SKM-1 treated with dmso at 0.1 percent for 144 hours (cell line): ENCODE measurements around the gene PRMT1.

ENCODE experiments used
- DNase-seq: peaks from one replicate; lab custom pipeline; 2025; ENCODE audit not compliant: unreplicated experiment; lab: John Stamatoyannopoulos, UW

The PRMT1 gene

DNA sequence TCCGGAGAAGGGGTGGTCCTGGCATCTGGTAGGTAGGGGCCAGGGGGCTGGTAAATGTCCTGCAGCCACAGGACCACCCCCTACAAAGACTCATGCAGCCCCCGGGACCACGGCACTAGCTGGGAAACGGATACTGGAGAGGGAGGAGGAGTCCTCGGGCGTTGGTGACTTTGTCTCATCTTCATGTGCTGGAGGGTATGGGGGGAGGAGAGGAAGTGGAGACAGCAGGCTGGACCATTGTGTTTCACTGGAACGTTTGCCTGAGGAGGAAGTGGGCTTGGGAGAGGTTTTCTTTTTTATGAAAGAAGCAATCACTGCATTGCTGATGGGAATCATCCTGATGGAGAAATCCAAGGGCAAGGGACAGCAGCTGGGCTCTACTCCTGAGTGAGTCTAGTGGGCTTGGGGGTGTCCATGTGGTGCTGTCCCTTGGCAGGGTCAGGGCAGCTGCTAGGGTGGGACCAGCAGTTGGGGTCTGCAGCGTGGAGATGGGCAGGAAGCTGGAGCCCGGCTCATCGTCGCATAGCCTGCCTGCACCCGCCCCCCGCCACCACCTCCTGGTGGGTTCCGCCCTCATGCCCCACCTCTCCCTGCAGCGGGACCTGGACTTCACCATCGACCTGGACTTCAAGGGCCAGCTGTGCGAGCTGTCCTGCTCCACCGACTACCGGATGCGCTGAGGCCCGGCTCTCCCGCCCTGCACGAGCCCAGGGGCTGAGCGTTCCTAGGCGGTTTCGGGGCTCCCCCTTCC is 10.7 kb downstream of the PRMT1 start:
- no peak for DNase-seq

DNA sequence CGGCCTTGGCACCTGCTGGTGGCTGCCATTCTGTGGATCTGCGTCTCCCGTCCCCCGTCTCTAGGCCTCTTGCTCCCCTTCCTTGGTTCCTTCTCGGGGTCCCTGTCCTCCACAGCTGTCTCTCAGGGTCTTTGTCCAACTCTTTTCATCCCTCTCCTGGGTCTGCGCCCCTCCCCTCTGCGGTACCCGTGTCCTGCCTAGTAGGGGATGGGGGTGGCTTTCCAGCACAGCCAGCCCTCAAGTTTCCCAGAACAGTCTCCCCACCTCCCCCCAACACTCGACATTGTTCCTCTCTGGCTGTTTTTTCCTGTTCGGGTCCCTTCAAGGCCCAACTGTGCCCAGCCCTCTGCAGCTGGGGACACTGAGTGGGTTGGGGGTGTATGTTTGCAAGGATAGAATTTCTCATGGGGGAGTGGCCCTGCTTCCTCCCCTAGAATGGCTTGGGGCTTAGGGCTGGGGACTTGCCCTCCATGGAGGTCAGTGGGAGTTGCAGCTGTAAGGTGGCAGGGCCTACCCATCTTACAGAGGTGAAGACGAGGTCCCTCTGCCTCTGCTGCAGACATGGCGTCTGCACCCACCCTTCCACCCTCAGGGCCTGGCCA is 11.6 kb downstream of the PRMT1 start:
- DNase-seq, result no peak

DNA sequence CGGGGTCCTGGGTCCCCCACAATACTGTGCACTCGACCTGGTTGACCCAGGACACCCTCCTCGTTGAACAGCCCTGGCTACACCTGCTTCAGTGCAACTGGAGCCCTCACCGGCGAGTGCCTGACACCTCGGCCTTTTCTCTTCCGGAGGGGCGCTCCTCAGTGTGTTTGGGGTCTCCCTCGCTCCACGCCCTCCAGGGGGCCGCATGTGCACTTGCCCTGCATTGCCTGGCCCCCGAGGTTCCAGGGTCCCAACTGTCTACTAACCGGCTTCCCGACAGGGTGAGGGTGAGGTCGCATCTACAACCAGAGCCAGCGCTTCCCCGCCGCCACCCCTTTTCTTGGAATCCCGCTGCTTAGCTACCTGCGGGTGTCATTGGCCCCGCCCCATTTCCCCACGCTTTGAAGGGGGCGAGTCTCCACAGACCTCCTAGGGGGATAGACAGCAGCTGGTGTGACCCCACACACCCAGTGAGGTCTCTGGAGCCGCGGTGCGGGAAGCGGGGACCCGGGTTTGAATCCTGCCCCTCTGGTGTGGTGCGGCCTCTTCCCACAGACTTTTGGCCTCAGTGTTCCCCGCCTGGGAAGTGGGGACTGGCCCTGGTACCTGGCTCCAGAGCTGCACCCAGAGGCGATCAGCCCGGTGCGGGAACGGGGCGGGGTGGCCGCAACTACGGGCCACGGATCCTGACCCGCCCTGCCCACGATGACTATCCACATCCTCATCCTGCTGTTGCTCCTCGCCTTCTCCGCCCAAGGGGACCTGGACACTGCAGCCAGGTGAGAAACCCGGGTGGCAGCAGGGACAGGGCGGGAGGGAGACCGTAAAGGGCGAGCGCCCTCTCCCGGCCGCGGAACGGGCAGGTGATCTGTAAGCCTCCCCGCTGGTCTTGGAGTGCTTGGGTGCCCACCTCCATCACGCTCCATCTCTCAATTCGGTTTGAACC is 12.3 kb downstream of the PRMT1 start, which contains the start of gene ADM5:
Gene ADM5, plus strand, starts transcription at position 462 of the 946 bp plus-strand sequence. Its CDS starts 244 bp downstream, at position 706.
- DNase-seq, result no peak

DNA sequence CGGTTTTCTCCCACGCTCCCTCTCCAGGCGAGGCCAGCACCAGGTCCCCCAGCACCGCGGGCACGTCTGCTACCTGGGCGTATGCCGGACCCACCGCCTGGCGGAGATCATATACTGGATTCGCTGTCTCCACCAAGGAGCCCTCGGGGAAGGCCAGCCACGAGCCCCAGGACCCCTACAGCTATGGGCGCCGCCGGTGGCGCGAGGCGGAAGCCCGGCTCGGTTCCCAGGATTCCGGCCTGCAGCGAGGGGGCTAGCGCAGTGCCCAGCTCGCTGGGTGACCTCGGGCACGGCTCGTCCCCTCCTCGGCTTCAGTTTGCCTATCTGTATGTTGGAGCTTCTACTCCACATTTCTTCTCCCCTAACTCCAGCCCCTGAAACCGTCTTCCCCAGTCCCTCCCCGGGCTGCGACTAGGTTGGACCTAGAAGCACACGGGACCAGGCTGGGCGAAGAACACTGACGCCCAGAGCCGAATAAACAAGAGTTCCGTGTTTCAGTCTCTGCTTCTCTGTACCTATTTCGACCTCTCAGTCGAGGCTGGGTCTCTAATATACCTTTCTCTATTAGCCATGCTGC is 13.1 kb downstream of the PRMT1 start:
- DNase-seq, result no peak

DNA sequence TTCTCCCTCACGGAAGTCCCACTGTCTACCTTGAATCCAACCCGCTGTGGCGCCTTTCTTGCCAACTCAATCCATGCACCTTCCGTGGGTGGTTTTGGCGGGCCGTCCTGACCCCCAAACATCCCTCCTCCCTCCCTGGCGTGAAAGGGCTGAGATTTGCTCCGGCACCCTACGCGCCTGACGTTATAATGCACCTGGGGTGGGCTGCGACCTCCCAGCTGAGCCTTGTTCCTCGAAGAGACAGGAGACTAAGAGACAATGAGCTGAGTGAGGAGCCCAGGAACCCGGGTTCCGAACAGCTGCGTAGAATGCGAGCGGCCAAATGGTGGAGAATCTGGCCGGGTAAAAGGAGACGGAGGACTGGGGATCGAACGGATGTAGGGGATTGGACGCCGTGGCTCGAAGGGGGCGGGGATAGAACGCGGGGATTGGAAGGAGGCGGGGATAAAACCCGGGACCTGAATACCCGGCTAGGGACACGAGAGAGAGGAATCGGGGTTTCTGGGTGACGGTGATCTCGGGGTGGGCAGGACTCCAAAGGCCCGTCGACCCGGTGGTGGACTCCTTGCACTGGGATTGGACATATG is 13.7 kb downstream of the PRMT1 start, which contains the start of gene CPT1C:
Gene CPT1C, plus strand, starts transcription at position 461 of the 587 bp plus-strand sequence. CDS start 1,137 bp downstream, outside the sequence.
- no peak for DNase-seq

DNA sequence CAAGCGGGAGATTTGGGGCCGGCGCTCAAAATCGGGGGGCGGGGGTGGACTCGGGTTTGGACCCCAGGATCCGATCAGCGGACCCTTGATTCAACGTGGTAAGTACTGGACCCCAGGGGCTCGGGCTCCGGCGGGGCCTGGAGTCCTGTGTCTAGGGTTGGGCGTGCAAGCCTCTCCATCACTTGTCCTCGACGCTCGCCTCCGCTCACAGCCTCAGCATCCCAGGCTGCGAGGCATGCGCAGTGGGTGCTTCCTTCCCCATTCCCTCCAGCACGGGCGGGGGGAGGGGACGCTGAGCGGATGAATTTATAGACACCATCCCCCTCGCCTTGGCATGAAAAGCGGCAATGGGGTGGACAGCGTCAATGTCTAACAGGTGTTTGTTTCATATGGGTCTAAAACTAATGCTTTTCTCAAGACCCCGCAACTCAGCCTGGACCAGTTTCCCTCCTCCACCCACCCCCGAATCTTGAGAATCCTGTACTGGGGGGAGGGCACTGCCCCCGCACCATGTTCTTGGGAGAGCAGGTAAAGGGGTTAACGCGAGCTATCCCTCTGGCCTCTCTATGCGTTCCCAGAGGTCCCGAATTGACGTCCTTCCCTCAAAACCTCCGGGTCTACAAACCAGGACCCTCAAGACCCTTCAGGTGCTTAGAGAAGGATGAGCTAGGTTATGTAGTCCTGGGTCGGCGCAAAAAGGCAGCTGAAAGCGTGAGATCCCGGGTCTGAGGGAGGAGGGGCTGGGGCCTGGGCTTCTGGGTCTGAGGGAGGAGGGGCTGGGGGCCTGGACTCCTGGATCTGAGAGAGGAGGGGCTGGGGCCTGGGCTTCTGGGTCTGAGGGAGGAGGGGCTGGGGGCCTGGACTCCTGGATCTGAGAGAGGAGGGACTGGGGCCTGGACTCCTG is 14.4 kb downstream of the PRMT1 start:
- no peak for DNase-seq

DNA sequence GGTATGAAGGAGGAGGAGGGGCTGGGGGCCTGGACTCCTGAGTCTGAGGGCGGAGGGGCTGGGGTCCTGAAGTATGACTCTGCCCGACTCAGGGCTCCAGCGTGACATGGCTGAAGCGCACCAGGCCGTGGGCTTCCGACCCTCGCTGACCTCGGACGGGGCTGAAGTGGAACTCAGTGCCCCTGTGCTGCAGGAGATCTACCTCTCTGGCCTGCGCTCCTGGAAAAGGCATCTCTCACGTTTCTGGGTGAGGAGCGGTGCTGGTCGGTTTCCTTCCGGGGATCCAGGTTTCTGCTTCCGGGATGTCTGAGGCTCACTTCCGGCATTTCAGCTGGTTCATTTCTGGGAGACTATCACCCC is 15.1 kb downstream of the PRMT1 start:
- DNase-seq, result no peak

DNA sequence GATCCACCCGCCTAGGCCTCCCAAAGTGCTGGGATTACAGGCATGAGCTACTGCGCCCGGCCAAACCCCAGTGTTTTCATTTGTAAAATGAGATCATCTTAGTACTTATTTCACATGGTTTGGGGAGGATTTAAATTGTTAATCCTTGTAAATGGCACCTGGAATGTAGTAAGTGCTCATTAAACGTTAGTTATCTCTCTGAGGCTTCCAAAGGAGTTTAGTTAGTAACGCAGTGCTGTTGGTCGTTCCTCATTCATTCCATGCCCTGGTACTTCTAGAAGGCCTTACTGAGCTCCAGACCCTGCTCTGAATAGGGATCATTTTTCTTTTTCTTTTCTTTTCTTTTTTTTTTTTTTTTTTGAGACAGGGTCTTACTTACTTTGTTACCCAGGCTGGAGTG is 19.0 kb downstream of the PRMT1 start:
- no peak for DNase-seq

DNA sequence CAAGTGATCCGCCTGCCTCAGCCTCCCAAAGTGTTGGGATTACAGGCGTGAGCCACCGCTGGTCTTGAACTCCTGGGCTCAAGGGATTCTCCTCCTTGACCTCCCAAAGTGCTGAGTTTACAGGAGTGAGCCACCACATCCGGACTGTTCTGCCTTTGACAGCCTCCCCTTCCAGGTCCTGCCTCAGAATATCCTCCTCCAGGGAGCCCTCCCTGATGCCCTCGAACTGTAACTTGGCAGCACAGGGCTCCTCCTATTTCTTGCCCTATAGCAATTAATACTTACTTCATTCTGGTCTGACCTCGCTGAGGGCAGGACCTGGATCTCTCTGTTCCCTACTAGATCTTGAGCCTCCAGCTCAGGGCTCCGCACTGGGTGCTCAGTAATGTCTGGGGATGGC is 19.8 kb downstream of the PRMT1 start:
- no peak for DNase-seq

DNA sequence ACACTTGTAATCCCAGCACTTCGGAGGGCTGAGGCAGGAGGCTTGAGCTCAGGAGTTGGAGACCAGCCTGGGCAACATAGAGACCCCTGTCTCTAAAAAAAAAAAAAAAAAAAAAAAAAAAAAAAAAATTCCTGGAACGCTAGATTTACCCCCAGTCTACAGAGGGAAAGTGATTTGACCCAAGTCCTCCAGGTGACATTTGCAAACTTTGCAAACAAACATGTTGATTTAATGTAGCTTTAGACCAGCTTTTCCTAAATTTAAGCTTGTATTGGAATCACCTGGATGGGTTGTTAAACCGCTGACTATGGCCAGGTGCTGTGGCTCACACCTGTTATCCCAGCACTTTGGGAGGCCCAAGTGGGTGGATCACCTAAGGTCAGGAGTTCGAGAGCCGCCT is 22.3 kb downstream of the PRMT1 start:
- DNase-seq, result no peak

DNA sequence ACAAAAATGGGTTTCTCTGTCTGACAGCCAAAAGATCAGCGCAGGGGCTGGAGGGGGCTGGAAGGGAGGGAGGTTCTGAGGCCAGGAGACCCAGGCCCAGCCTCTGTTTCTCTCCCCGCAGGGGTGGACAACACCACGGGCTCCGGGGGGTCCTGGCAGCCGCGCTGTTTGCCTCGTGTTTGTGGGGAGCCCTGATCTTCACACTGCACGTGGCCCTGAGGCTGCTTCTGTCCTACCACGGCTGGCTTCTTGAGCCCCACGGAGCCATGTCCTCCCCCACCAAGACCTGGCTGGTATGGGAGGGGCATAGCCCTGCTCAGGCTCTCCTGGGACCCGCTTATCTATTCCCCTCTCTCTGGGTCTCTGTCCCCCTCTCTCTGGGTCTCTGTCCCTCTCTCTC is 23.5 kb downstream of the PRMT1 start:
- DNase-seq, result no peak

DNA sequence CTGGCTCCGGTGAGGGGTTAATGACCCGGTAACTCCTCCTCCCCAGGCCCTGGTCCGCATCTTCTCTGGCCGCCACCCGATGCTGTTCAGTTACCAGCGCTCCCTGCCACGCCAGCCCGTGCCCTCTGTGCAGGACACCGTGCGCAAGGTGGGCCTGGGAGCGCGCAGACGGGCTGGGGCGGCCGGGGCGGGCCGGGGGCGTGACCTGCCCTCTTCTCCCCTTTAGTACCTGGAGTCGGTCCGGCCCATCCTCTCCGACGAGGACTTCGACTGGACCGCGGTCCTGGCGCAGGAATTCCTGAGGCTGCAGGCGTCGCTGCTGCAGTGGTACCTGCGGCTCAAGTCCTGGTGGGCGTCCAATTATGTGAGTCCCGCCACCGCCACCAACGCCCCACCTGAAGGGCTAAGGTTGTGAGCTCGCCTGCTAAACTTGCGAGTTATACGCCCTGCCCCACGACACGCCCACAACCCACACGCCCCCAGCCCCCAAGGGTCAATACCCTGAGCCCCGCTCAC is 24.3 kb downstream of the PRMT1 start:
- DNase-seq, result no peak

DNA sequence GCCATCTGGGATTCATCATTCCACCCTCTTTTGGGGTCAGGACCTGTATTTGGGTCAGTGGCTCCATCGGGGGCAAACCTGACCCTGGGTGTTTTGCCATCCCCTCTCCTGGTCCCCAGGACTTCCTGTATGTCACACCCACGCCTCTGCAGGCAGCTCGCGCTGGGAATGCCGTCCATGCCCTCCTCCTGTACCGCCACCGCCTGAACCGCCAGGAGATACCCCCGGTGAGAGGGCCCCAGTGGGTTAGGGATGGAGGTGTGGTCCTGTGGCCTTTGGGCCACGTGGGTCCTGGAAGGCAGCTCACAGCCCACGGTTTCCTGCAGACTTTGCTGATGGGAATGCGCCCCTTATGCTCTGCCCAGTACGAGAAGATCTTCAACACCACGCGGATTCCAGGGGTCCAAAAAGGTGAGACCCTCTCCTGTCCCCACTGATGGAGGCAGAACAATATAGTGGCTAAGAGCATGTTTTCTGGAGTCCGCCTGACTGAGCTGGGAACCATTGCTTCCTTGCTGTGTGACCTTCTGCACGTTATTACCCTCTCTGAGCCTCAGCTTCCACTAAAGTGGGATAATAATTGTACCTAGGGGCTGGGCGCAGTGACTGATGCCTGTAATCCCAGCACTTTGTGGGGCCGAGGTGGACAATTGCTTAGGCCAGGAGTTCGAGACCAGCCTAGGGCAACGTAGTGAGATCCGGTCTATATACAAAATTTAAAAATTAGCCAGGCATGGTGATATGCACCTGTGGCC is 28.0 kb downstream of the PRMT1 start:
- DNase-seq, result no peak

DNA sequence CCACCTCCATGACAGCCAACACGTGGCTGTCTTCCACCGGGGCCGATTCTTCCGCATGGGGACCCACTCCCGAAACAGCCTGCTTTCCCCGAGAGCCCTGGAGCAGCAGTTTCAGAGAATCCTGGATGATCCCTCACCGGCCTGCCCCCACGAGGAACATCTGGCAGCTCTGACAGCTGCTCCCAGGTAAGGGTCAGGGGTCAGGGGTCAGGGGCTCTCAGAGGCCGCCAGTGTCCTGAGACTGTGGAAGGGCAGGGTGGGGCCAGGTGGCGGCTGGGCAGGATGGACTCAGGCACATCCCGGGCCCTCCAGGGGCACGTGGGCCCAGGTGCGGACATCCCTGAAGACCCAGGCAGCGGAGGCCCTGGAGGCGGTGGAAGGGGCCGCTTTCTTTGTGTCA is 28.8 kb downstream of the PRMT1 start:
- no peak for DNase-seq

DNA sequence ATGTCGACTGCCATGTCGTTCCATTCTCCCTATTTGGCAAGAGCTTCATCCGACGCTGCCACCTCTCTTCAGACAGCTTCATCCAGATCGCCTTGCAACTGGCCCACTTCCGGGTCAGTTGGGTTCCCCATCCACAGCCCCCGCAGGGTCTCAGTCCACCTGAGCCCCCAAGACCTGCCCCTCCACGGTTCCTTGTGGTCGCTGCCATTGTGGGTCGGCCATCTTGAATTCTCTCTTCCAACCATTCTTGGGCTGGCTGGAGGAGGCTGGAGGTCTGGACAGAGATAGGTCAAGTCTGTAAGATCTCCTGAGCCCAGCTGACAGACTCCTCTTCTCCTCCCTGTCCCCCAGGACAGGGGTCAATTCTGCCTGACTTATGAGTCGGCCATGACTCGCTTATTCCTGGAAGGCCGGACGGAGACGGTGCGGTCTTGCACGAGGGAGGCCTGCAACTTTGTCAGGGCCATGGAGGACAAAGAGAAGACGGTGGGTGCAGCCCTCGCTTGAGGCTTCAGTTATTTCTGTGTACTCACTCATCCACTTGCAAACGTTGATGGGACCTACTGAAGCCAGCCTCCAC is 33.4 kb downstream of the PRMT1 start:
- DNase-seq, result no peak

DNA sequence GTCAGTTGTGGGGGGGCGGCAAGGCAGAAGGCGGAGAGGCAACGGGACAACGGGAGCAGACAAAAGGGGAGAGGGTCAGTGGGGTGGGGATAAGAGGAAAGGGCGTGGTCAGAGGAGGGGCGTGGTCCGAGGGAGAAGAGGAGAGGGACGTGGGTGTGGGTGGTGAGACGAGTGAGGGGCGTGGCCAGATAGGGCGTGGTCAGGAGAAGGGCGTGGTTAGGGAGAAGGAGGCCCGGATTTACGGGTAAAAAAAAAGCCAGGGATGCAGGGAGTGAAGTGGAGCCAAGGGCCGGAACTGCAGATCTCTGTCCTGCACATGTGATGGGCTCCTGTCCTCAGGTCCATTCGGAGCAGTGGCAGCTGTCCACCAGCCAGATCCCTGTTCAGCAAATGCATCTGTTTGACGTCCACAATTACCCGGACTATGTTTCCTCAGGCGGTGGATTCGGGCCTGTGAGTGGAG is 35.4 kb downstream of the PRMT1 start:
- no peak for DNase-seq

DNA sequence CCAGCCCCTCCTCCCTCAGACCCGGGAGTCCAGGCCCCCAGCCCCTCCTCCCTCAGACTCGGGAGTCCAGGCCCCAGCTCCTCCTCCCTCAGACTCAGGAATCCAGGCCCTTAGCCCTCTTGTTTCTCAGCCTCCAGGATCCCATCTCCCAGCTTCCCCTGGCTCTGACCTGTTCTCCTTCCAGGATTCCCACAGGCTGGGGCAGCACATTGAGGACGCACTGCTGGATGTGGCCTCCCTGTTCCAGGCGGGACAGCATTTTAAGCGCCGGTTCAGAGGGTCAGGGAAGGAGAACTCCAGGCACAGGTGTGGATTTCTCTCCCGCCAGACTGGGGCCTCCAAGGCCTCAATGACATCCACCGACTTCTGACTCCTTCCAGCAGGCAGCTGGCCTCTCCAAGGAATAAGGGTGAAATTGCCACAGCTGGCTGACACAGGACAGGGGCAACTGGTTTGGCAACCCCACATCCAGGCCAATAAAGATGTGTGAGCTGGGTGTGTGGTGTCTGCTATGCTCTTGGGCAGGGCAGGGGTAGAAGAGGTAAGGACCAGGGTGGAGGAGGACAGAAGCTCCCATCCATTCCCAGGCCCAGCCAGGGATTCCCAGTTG is 36.3 kb downstream of the PRMT1 start:
- no peak for DNase-seq

DNA sequence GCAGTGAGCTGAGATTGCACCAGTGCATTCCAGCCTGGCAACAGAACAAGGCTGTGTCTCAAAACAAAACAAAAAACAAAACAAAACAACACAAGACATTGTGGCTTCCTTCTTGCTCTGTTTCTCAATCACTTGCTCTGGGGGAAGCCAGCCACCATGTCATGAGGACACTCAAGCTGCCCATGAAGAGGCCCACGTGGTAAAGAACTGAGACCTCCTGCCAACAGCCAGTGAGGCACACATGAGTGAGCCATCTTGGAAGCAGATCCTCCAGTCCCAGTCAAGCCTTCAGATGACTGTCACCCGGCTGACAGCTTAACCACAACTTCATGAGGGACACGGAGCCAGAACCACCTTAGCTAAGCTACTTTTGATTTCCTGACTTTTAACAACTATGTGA is 39.1 kb downstream of the PRMT1 start:
- DNase-seq, result no peak
